Measurements from ENCODE around the gene TUBAL3. TPM values are rescaled to one million over a fixed set of nuclear protein-coding genes. Genes with fewer than 3 reads are reported as not detected.
"Not testable (repeated sequence)": the region's sequence is repeated elsewhere in the genome, so short reads cannot be mapped to it uniquely, and the experiment has no call there.

TUBAL3 gene
- total RNA-seq, 1 donor from 2014 or later, result 0.31 TPM

GRCh38 chr10:5423771-5424170 is 19.1 kb upstream of the TUBAL3 start:
- no peak for DNase-seq

GRCh38 chr10:5419466-5420094 is 15.0 kb upstream of the TUBAL3 start:
- no peak for DNase-seq

- DNase-seq, result no peak
These were observed 14.0 kb upstream of the TUBAL3 start for GRCh38 chr10:5418584-5418983.

- peak; percentile 45 for DNase-seq
These were observed 12.4 kb upstream of the TUBAL3 start for GRCh38 chr10:5416981-5417380.

- peak; percentile 49 for DNase-seq
These were observed 8.6 kb upstream of the TUBAL3 start for GRCh38 chr10:5413012-5413938.

- peak; percentile 95 for DNase-seq
These were observed 7.8 kb upstream of the TUBAL3 start, which contains the start of gene NET1 for GRCh38 chr10:5412277-5412941. NET1 (plus strand) TSS chr10:5412557; CDS start chr10:5412693, 136 bp downstream.

- peak; percentile 36 for DNase-seq
These were observed 7.3 kb upstream of the TUBAL3 start for GRCh38 chr10:5411941-5412276.

- not testable (repeated sequence) for DNase-seq
These were observed 6.2 kb upstream of the TUBAL3 start for GRCh38 chr10:5410787-5411186.

GRCh38 chr10:5406918-5407317 is 2.3 kb upstream of the TUBAL3 start:
- no peak for DNase-seq

GRCh38 chr10:5402798-5403197 is 1.8 kb downstream of the TUBAL3 start:
- DNase-seq, result no peak

GRCh38 chr10:5400468-5401240 is 4.0 kb downstream of the TUBAL3 start:
- DNase-seq, result peak; percentile 51

- no peak for DNase-seq
These were observed 5.3 kb downstream of the TUBAL3 start for GRCh38 chr10:5399332-5399731.

- DNase-seq, result no peak
These were observed 7.9 kb downstream of the TUBAL3 start for GRCh38 chr10:5396556-5397300.

GRCh38 chr10:5395168-5395567 is 9.5 kb downstream of the TUBAL3 start:
- no peak for DNase-seq

- no peak for DNase-seq
These were observed 11.1 kb downstream of the TUBAL3 start for GRCh38 chr10:5393529-5393928.

- DNase-seq, result no peak
These were observed 12.8 kb downstream of the TUBAL3 start for GRCh38 chr10:5391790-5392189.

GRCh38 chr10:5390607-5391205 is 13.9 kb downstream of the TUBAL3 start:
- no peak for DNase-seq

- no peak for DNase-seq
These were observed 17.5 kb downstream of the TUBAL3 start for GRCh38 chr10:5387169-5387568.

GRCh38 chr10:5385224-5385623 is 19.4 kb downstream of the TUBAL3 start:
- no peak for DNase-seq

GRCh38 chr10:5381187-5381586 is 23.4 kb downstream of the TUBAL3 start:
- no peak for DNase-seq

GRCh38 chr10:5380395-5380794 is 24.2 kb downstream of the TUBAL3 start:
- not testable (repeated sequence) for DNase-seq

Data from tongue (tissue), 2 donors.